H1 (cell line): ENCODE data around the gene UBAP2L. TPM values are rescaled to one million over a fixed set of nuclear protein-coding genes. Genes with fewer than 3 reads are reported as not detected.

Experiments
- CBX8 ChIP-seq: fragments of 300-800, 300-1000 bp; sonication (generic); IDR thresholded peaks from 2 replicates; pipeline ENCODE4 v1.7.1; 2016; ENCODE audit warnings: low read depth, low read length, borderline replicate concordance
- CEBPB ChIP-seq: IDR thresholded peaks from 2 replicates; pipeline ENCODE4 v1.6.1; 2012; ENCODE audit warnings: low read depth, low read length
- CHD2 ChIP-seq: IDR thresholded peaks from 2 replicates; pipeline ENCODE4 v1.6.1; 2012; ENCODE audit warnings: low read length, improper control_type of control experiment
- CREB1 ChIP-seq: IDR thresholded peaks from 2 replicates; pipeline ENCODE4 v1.6.1; 2012; ENCODE audit warnings: inconsistent platforms
- CTBP2 ChIP-seq: IDR thresholded peaks from 2 replicates; pipeline ENCODE4 v1.7.0; 2011; ENCODE audit warnings: borderline replicate concordance, mild to moderate bottlenecking, moderate library complexity, mixed read lengths, low read length; ENCODE audit not compliant: insufficient read depth, insufficient read length
- GABPA ChIP-seq: IDR thresholded peaks from 2 replicates; pipeline ENCODE4 v1.6.1; 2011; ENCODE audit warnings: mild to moderate bottlenecking, low read length, moderate library complexity, borderline replicate concordance; ENCODE audit not compliant: insufficient read depth
- GTF2F1 ChIP-seq: IDR thresholded peaks from 2 replicates; pipeline ENCODE4 v1.6.1; 2012; ENCODE audit warnings: low read depth, low read length, improper control_type of control experiment, borderline replicate concordance
- KDM1A ChIP-seq: fragments of 200-600, 300-600 bp; sonication (generic); IDR thresholded peaks from 2 replicates; pipeline ENCODE4 v1.7.1; 2016; ENCODE audit warnings: mild to moderate bottlenecking, low read length, borderline replicate concordance
- KDM4A ChIP-seq: IDR thresholded peaks from one replicate; pipeline ENCODE4 v1.7.1; 2012; ENCODE audit warnings: low read depth, mild to moderate bottlenecking, moderate library complexity, low read length, inconsistent platforms; ENCODE audit not compliant: severe bottlenecking
- PHF8 ChIP-seq: fragments of 200-600 bp; sonication (generic); conservative IDR thresholded peaks from 2 replicates; pipeline ENCODE4 v1.7.1; 2012; ENCODE audit warnings: low read depth, mild to moderate bottlenecking, inconsistent platforms, low read length, moderate library complexity
- RBBP5 ChIP-seq: IDR thresholded peaks from 2 replicates; pipeline ENCODE4 v1.7.1; 2012; ENCODE audit warnings: low read depth, mild to moderate bottlenecking, inconsistent platforms, low read length, moderate library complexity, borderline replicate concordance
- RNF2 ChIP-seq: fragments of 200-900, 300-1000 bp; sonication (generic); IDR thresholded peaks from 2 replicates; pipeline ENCODE4 v1.7.1; 2016; ENCODE audit warnings: borderline replicate concordance, low read depth, mild to moderate bottlenecking, antibody characterized with exemption, low read length; ENCODE audit not compliant: poor library complexity, severe bottlenecking; ENCODE audit errors: missing control alignments
- SAP30 ChIP-seq: fragments of 300-600 bp; sonication (generic); IDR thresholded peaks from 2 replicates; pipeline ENCODE4 v1.7.1; 2012; ENCODE audit warnings: low read length, moderate library complexity, mild to moderate bottlenecking, inconsistent platforms; ENCODE audit not compliant: insufficient read depth, insufficient replicate concordance
- SIRT6 ChIP-seq: IDR thresholded peaks from one replicate; pipeline ENCODE4 v1.7.1; 2012; ENCODE audit warnings: low read length, inconsistent platforms
- SP4 ChIP-seq: IDR thresholded peaks from 2 replicates; pipeline ENCODE4 v1.6.1; 2012; ENCODE audit warnings: low read length, inconsistent platforms
- SRF ChIP-seq: IDR thresholded peaks from 2 replicates; pipeline ENCODE4 v1.6.1; 2011; ENCODE audit warnings: mild to moderate bottlenecking, low read depth, low read length, moderate library complexity
- TAF1 ChIP-seq: IDR thresholded peaks from 2 replicates; pipeline ENCODE4 v1.6.1; 2011; ENCODE audit warnings: mild to moderate bottlenecking, low read depth, low read length
- TBP ChIP-seq: IDR thresholded peaks from 2 replicates; pipeline ENCODE4 v1.6.1; 2011; ENCODE audit warnings: low read depth, low read length, improper control_type of control experiment
- TEAD4 ChIP-seq: IDR thresholded peaks from 2 replicates; pipeline ENCODE4 v1.6.1; 2012; ENCODE audit warnings: low read depth, low read length, inconsistent platforms, mixed read lengths
- USF2 ChIP-seq: IDR thresholded peaks from 2 replicates; pipeline ENCODE4 v1.6.1; 2011; ENCODE audit warnings: low read length, improper control_type of control experiment
- polyA plus RNA-seq, 7 experiments: library from polyadenylated mRNA; depleted of rRNA in 3 of 7; stranded (reverse) in 5 of 7; unstranded in 2 of 7; fragments of >200 nt in 5 of 7; fragments of 200-250 nt in 2 of 7; gene quantifications; 1 replicate in 5 of 7; 2 replicates in 1 of 7; 4 replicates in 1 of 7; pipeline versions ENCODE4 v1.2.1 to v1.2.3, GENCODE V29; 2011 to 2013; ENCODE audit warnings: missing spikeins in 2 of 7, mixed read lengths in 2 of 7
- total RNA-seq: library from RNA; stranded (reverse); fragmentation: NEBNext Ultra II Directional; extraction: Animal tissue kit (Norgen Biotek cat#: 25700); gene quantifications from 2 replicates; pipeline ENCODE4 v1.2.1, GENCODE V29; 2021
- TF ChIP-seq, protein P1 (sequence below): IDR thresholded peaks from 2 replicates; pipeline ENCODE4 v1.6.1; 2012; ENCODE audit warnings: inconsistent platforms

The UBAP2L gene
- total and polyA plus RNA-seq, 2 of the 8 experiments (the other 6 are each of a cell fraction or from before 2014, with no cell fraction given), result 254 to 349 TPM

- TF ChIP-seq CBX8 (no peak), USF2 (no peak), CREB1 (peak; percentile 96), GABPA (peak; percentile 94; the same call in 1 of the 2 replicates), SIRT6 (no peak), TBP (peak; percentile 95), KDM4A (no peak), CTBP2 (no peak), SAP30 (peak; percentile 86), RNF2 (no peak), SRF (peak; percentile 32; the same call in 1 of the 2 replicates), CHD2 (peak; percentile 16; the same call in 1 of the 2 replicates), RBBP5 (0 out of 2 replicates have a peak, but pooled peaks have one; percentile 51), SP4 (no peak), TAF1 (peak; percentile 95), PHF8 (peak; percentile 80), TEAD4 (peak; percentile 48; the same call in 1 of the 2 replicates), KDM1A (no peak), CEBPB (no peak), GTF2F1 (peak; percentile 81; the same call in 1 of the 2 replicates)
- TF ChIP-seq, protein P1, sequence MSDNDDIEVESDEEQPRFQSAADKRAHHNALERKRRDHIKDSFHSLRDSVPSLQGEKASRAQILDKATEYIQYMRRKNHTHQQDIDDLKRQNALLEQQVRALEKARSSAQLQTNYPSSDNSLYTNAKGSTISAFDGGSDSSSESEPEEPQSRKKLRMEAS, result peak; percentile 78
Measured at GRCh38 chr1:154183046-154183915, 37.5 kb upstream of the UBAP2L start (continued).
